HG02588 (cell line): ENCODE data around the gene GANAB.
"Not testable (repeated sequence)": the region's sequence is repeated elsewhere in the genome, so short reads cannot be mapped to it uniquely, and the experiment has no call there.

Source experiments
- ATAC-seq: cut with Tn5 transposase; IDR thresholded peaks from one replicate; pipeline ENCODE4 v1.9.1; 2021; ENCODE audit warnings: mild to moderate bottlenecking, moderate library complexity; ENCODE audit not compliant: unreplicated experiment

The GANAB gene

DNA sequence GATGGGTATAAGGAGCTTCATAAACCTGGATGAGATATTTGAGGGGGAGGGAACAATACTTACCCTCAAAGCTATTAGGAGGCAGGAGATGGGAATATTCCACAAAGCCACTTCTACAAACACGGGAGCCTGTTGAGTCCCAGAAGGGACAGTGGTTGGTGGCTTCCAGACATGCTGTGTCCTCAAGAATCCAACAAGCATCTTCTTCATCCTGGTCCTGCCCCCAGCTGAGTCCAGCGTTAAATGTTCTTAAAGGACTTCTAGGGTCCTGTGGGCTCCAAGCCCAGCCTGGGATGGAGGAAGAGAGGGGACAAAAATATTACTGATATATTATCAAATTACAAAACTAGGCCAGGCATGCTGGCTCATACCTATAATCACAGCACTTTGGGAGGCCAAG lies 21.0 kb upstream of the GANAB start:
- no peak for ATAC-seq

GRCh38 chr11:62666259-62666926 lies 20.0 kb upstream of the GANAB start:
- ATAC-seq: no peak

- peak; percentile 18 for ATAC-seq
Observed at GRCh38 chr11:62665599-62666258, 19.3 kb upstream of the GANAB start.

GRCh38 chr11:62665075-62665598 lies 18.7 kb upstream of the GANAB start, which contains the start of the genes C11orf98 and CSKMT:
Gene C11orf98 (minus strand): TSS chr11:62665210. CDS start chr11:62665169, 41 bp downstream.
Gene CSKMT (plus strand): TSS chr11:62665312. CDS start chr11:62665880, 568 bp downstream.
- peak; percentile 80 for ATAC-seq

GRCh38 chr11:62664405-62665074 lies 18.1 kb upstream of the GANAB start:
- ATAC-seq: no peak

DNA sequence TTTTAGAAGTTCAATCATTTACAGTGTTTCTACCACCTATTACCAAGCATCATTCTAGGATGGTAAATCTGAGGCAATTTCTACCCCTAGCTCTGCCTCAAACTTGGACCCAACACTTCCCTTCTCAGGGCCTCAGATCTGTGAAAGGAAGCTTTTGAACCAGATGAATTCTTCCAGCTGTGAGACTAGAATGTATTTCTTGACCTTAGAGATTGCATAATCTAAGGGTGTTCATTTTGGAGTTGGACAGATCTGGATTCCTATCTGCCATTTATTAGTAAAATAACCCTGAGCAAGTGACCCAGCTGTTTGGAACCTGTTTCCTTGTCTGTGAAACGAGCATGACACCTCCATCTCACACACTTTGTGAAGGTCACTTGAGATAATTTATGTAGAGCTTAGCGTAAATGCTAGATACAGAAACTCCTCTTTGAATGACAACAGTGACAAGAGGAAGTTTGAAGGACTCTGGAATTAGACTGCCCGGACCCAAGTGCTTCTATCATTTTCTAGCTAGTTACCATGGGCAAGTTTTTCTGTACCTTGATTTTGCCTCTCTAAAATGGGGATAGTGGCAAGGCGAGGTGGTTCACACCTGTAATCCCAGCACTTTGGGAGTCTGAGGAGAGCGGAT lies 10.5 kb upstream of the GANAB start:
- ATAC-seq: no peak

DNA sequence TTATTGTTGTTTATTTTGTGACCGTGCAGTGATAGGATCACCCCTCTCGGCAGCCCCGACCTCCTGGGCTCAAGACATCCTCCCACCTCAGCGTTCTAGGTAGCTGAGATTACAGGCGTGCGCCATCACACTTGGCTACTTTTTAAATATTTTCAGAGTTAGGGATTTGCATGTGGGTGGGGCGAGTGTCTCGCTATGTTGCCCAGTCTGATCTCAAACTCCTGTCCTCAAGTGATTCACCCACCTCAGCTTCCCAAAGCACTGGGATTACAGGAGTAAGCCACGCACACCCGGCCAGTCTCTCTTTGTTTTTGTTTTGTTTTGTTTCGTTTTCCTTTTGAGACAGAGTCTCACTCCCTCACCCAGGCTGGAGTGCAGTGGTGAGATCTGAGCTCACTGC lies 7.9 kb upstream of the GANAB start:
- ATAC-seq: no peak

DNA sequence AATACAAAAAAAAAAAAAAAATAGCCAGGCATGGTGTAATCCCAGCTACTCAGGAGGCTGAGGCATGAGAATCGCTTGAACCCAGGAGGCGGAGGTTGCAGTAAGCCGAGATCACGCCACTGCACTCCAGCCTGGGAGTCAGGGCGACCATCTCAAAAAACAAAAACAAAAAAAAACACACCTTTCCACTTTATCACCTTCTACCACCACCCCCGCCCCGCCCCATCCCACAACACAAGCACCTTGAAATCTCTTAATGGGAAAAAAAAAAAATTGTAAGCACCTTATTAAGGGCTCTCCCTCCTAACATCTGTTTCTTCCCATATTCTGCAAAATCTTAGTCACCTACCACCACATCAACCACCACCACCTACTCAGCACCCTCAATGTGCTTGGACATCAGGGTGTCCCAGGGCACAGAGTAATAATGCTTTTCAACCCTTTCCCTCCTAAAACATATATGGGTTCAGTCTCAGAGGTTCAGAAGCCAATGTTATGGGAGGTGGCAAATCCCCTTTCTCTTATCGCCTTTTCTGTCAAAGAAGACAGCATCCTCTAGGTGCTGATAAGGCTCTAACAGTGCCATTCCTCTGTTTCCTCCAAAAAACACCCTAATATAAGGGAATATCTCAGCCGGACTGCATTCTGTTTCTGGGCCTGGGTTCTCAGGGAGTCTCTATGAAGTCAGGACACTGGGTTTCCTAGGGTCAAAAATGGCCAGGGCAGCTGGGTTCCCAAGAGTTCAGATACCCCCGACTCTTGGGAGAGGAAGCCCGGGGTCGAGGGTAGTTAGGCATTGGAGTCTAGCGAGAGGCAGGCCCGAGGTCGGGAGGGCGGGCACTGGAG lies 6.0 kb upstream of the GANAB start:
- ATAC-seq: no peak

GRCh38 chr11:62650283-62650682 lies 3.9 kb upstream of the GANAB start:
- ATAC-seq: not testable (repeated sequence)

- no peak for ATAC-seq
Observed at GRCh38 chr11:62649486-62649885, 3.1 kb upstream of the GANAB start.

- ATAC-seq: no peak
Observed at GRCh38 chr11:62648967-62649364, 2.6 kb upstream of the GANAB start.

GRCh38 chr11:62648185-62648966 lies 2.0 kb upstream of the GANAB start:
- ATAC-seq: no peak

DNA sequence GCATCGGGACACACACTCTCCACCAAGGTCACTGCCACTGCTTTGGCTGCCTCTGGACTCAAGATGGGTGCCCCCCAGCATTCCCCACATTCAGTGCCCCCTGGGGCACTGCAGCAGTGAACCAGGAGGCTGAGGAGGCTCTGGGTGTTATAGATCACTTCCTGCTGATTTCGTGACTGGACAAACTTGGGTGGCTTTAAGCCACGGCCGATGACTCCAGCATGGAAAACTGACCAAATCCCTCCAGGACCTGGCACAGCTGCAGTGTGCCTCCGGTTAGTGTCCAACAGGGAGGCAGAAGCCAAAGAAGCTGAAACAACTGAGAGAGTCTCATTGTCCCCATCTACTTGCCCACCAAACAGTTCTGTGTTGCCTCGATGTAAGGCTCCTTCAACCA lies 1.2 kb upstream of the GANAB start:
- ATAC-seq: no peak

GRCh38 chr11:62646825-62647608 lies 604 bp upstream of the GANAB start:
- ATAC-seq: no peak

- no peak for ATAC-seq
Observed at GRCh38 chr11:62645671-62645945, 805 bp downstream of the GANAB start.

- ATAC-seq: no peak
Observed at GRCh38 chr11:62644220-62644619, 2.2 kb downstream of the GANAB start.

DNA sequence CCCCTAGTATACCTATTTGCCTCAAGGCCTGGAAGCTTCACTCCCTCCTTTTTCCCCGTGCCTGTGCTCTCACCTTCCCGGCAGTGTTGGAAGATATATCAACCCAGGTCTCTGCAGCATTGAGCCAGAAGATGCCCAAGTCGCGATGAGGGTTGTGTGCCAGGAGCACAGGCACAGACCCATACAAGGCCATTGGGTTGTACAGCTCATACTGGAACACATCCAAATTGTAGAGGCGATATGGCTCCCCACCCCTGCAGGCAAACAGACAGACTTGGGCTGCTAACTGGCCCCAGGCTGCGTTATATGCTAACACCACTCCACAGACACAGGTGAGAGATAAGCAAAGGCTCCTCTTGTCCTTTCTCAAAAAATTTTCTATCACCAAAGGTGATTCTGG lies 13.9 kb downstream of the GANAB start:
- no peak for ATAC-seq

GRCh38 chr11:62627713-62628112 lies 18.7 kb downstream of the GANAB start:
- ATAC-seq: no peak

DNA sequence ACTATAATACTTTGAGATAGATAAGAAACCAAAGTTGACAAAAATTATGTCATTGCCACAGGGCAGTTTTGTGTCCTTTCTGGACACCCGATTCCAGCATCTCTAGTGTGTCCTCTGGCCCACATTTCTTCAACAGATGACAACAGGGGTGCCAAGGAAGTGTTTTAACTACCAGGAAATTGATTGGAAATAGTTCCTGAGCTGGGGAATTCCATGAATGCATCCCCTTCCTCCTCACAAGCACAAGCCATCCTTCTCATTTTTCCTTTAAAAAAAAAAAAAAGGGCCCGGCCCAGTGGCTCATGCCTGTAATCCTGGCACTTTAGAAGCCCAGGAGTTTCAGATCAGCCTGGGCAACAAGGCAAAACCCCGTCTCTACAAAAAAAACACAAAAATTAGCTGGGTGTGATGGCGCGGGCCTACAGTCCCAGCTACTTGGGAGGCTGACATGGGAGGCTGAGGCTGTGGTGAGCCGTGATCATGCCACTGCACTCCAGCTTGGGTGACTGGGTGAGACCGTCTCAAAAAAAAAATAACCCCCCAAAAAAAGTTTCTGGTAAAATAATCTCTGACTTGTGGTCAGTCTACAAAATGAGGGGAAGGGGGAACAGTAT lies 23.8 kb downstream of the GANAB start:
- ATAC-seq: no peak
